Measurements from ENCODE around the gene DVL2. TPM values are rescaled to one million over a fixed set of nuclear protein-coding genes. Genes with fewer than 3 reads are reported as not detected.

DVL2 gene
- total RNA-seq, 1 experiment from 2014 or later = 34.9 TPM

DNA sequence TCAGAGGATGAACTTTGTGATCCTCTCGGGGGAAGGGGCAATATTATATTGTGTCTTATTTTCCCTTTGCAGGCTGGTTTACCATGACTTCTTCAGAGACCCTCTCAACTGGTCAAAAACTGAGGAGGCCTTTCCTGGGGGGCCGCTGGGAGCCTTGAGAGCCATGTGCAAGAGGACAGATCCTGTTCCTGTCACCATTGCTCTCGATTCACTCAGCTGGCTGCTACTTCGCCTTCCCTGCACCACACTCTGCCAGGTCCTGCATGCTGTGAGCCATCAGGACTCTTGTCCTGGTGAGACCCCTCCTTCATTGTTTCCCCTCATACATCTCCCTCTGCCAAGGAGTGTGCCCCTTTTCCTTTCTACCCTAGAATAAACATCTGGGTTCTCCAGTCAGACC is 20.2 kb upstream of the DVL2 start:
- H3K36me3 Mint-ChIP-seq (ENCODE audit: insufficient read depth, unreplicated experiment) = peaks cover 76% of the 10 kb centered on the region
- peaks cover 25% of the 10 kb centered on the region for H3K4me1 Mint-ChIP-seq (ENCODE audit: insufficient read depth, unreplicated experiment)
- ChIA-PET CTCF (interaction anchor here (0.6 to 1.0 kb wide), 2 partner anchors 41 to 75 kb away, joined by 3 to 4 read pairs; no protein-coding TSS in a partner anchor), POLR2A (interaction anchor here (0.6 to 7.7 kb wide), 4 partner anchors 13 to 431 kb away, joined by 3 to 92 read pairs (median 4); partner anchors contain the start of genes GABARAP and PHF23)
- H3K27me3 Mint-ChIP-seq (ENCODE audit: insufficient read depth, unreplicated experiment) = no peaks in the 10 kb centered on the region
- intact Hi-C loops (cut with micrococcal nuclease) = no loop called here
- TF ChIP-seq, protein P1, sequence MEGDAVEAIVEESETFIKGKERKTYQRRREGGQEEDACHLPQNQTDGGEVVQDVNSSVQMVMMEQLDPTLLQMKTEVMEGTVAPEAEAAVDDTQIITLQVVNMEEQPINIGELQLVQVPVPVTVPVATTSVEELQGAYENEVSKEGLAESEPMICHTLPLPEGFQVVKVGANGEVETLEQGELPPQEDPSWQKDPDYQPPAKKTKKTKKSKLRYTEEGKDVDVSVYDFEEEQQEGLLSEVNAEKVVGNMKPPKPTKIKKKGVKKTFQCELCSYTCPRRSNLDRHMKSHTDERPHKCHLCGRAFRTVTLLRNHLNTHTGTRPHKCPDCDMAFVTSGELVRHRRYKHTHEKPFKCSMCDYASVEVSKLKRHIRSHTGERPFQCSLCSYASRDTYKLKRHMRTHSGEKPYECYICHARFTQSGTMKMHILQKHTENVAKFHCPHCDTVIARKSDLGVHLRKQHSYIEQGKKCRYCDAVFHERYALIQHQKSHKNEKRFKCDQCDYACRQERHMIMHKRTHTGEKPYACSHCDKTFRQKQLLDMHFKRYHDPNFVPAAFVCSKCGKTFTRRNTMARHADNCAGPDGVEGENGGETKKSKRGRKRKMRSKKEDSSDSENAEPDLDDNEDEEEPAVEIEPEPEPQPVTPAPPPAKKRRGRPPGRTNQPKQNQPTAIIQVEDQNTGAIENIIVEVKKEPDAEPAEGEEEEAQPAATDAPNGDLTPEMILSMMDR (IDR thresholded peaks at IDR 0.05; ENCODE audit: unreplicated experiment) = no peak
- no peak overlapping the region for H3K27ac Mint-ChIP-seq (ENCODE audit: low read depth, unreplicated experiment)
- BruUV-seq (replicated peaks) = no TSS peak
- H3K9me3 Mint-ChIP-seq (ENCODE audit: unreplicated experiment) = no peaks in the 10 kb centered on the region
- no peak overlapping the region for H3K4me3 Mint-ChIP-seq (ENCODE audit: unreplicated experiment)
- no peak for DNase-seq (ENCODE audit: unreplicated experiment)

DNA sequence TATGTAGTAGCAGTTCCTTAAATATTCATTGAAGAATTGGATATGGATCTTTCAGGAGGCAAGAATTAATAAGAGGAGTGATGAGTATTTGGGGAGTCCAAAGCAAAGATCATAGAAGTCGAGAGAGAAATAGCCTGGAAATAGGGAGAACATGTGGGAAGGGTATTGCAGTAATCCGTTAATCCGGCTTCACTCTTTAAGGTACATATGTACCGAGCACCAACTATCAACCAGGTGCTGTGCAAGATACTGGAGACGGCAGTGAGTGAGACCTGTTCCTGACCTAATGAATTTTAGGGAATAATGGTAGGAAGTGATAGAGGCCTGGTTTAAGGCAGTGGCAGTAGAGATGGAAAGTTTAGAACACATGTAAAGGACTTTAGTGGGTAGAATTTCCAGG is 18.8 kb upstream of the DVL2 start:
- CTCF ChIA-PET = no interaction called here
- Mint-ChIP-seq H3K9me3 (ENCODE audit: unreplicated experiment) (no peaks in the 10 kb centered on the region), H3K4me3 (ENCODE audit: unreplicated experiment) (peak overlapping the region; percentile 92), H3K27ac (ENCODE audit: low read depth, unreplicated experiment) (peak overlapping the region; percentile 99), H3K4me1 (ENCODE audit: insufficient read depth, unreplicated experiment) (peaks cover 25% of the 10 kb centered on the region), H3K27me3 (ENCODE audit: insufficient read depth, unreplicated experiment) (no peaks in the 10 kb centered on the region), H3K36me3 (ENCODE audit: insufficient read depth, unreplicated experiment) (peaks cover 64% of the 10 kb centered on the region)
- intact Hi-C loops (cut with micrococcal nuclease) = no loop called here
- POLR2A ChIA-PET = no interaction called here
- TF ChIP-seq, protein P1 (IDR thresholded peaks at IDR 0.05; ENCODE audit: unreplicated experiment) = no peak
- no peak for DNase-seq (ENCODE audit: unreplicated experiment)
- no TSS peak for BruUV-seq (replicated peaks)

DNA sequence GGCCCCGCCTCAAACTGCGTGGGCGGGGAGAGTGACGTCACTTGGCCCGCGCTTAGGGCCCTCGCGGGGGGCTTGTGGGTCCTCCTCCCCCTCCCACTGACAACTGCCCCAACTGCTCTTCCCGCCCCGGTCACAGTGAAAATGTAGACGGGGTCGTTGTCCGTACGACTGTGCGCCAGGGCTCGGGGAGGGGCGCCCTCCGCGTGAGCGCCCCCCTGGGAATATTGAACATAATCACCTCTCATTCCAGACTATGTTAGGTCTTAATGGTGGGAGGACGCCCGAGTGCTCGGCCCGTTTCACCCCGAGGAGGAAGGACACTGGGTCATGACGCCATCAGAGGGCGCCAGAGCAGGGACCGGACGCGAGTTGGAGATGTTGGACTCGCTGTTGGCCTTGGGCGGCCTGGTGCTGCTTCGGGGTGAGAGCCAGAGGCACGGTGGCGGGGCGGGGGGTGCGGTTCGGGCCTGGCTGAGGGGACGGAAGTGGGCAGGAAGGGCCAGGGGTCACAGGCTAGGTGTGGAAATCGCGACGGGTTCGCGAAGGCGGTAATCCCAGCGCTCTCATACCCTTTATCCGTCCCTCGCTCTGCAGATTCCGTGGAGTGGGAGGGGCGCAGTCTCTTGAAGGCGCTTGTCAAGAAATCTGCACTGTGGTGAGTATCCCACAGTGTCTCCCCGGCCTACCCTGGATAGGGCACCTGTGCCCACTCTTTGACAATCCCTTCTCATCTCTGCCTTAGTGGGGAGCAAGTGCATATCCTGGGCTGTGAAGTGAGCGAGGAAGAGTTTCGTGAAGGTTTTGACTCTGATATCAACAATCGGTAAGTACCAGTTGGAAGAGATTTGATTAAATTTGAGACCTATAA is 18.1 kb upstream of the DVL2 start, which contains the start of gene ELP5:
TSS of gene ELP5 (plus strand) at position 40 of the 868 bp plus-strand sequence. CDS start at position 376, 336 bp downstream.
- H3K4me3 Mint-ChIP-seq (ENCODE audit: unreplicated experiment) = peak within 1 kb of the TSS; percentile 92
- ChIA-PET POLR2A (interaction anchor here (1.5 to 4.4 kb wide), 4 partner anchors 12 to 61 kb away, joined by 5 to 128 read pairs (median 12); partner anchors contain the start of genes DVL2, GABARAP and PHF23), CTCF (no interaction called here)
- peak; percentile 94 for DNase-seq (ENCODE audit: unreplicated experiment)
- TF ChIP-seq, protein P1 (IDR thresholded peaks at IDR 0.05; ENCODE audit: unreplicated experiment) = no peak
- peaks cover 25% of the 10 kb centered on the region for H3K4me1 Mint-ChIP-seq (ENCODE audit: insufficient read depth, unreplicated experiment)
- no peaks in the 10 kb centered on the region for H3K9me3 Mint-ChIP-seq (ENCODE audit: unreplicated experiment)
- H3K27me3 Mint-ChIP-seq (ENCODE audit: insufficient read depth, unreplicated experiment) = no peaks in the 10 kb centered on the region
- H3K36me3 Mint-ChIP-seq (ENCODE audit: insufficient read depth, unreplicated experiment) = peaks cover 64% of the 10 kb centered on the region
- H3K27ac Mint-ChIP-seq (ENCODE audit: low read depth, unreplicated experiment) = peak within 1 kb of the TSS; percentile 99
- intact Hi-C loops (cut with micrococcal nuclease) = no loop called here
- no TSS peak for BruUV-seq (replicated peaks)

DNA sequence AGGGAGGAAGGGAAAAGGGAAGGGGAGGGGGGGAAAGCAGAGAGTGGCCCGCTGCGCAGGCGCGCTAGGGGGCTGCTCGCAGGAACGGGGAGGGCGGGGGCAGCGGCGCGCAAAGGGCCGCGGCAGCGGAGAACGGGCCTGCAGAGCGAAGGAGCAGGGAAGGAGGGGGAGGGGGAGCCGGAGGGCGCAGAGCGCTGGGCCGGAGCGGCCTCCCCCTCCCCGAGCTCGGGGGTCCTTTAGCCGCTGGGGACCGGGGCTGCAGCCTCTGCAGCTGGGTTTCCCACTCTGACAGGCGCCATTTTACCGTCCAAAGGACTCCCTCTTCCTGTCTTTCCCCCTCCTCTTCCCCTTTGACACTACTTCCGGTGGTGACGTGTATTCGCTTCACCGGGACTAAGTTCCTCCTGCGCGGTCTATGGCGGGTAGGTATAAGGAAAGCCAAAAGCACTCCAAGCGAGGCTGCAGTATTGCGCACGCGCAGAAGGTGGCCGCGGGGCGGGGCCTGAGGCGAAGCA is 17.4 kb upstream of the DVL2 start, which contains the start of gene CTDNEP1:
TSS of gene CTDNEP1 (minus strand) at position 74 of the 515 bp plus-strand sequence. CDS start 438 bp downstream, outside the sequence.
- Mint-ChIP-seq H3K27me3 (ENCODE audit: insufficient read depth, unreplicated experiment) (no peaks in the 10 kb centered on the region), H3K36me3 (ENCODE audit: insufficient read depth, unreplicated experiment) (peaks cover 62% of the 10 kb centered on the region), H3K9me3 (ENCODE audit: unreplicated experiment) (no peaks in the 10 kb centered on the region), H3K27ac (ENCODE audit: low read depth, unreplicated experiment) (peak within 1 kb of the TSS; percentile 99), H3K4me3 (ENCODE audit: unreplicated experiment) (peak within 1 kb of the TSS; percentile 92), H3K4me1 (ENCODE audit: insufficient read depth, unreplicated experiment) (peaks cover 23% of the 10 kb centered on the region)
- POLR2A ChIA-PET = interaction anchor here (0.6 to 4.4 kb wide), 12 partner anchors 8 to 1825 kb away, joined by 3 to 128 read pairs (median 4); partner anchors contain the start of genes DVL2, GABARAP, PHF23 and SLC2A4
- no TSS peak for BruUV-seq (replicated peaks)
- CTCF ChIA-PET = no interaction called here
- TF ChIP-seq, protein P1 (IDR thresholded peaks at IDR 0.05; ENCODE audit: unreplicated experiment) = no peak
- peak; percentile 100 for DNase-seq (ENCODE audit: unreplicated experiment)
- intact Hi-C loops (cut with micrococcal nuclease) = no loop called here
